Epidermal melanocyte (primary cell): Measurements from ENCODE around the gene COX6B2.
A peak's percentile ranks its signal among the peaks of the same experiment; 100 is the strongest.

Experiments used
- DNase-seq: peaks from one replicate; pipeline ENCODE4 v3.0.0; 2011; ENCODE audit warnings: low spot score; ENCODE audit not compliant: insufficient read length

The COX6B2 gene

GRCh38 chr19:55383279-55384130 is 29.0 kb upstream of the COX6B2 start:
- peak; percentile 68 for DNase-seq

DNA sequence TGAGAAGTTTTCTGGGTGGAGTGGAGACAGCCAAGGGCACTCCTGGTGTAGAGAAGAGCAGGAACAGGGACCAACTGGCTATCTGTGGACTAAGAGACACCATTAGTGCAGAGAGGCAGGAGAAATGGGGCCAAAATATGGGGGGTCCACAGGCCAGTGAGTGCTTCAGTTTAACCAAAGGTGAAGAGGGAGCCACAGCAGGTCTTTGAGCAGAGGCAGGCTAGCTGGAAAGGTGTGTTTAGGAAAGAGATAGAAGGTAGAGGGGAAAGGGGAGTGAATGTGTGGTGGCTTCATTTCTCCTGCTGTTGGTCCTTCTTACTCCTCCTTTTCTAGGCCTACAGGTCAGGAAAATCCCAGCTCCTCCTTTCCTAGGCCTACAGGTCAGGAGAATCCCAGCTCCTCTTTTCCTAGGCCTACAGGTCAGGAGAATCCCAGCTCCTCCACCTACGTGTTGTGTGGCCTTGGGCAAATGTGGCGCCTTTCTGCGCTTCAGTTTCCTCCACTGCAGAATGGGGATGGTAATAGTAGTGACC is 28.1 kb upstream of the COX6B2 start:
- no peak for DNase-seq

GRCh38 chr19:55382013-55382412 is 27.5 kb upstream of the COX6B2 start:
- no peak for DNase-seq

- DNase-seq: no peak
These were observed 24.7 kb upstream of the COX6B2 start for GRCh38 chr19:55379174-55379573.

DNA sequence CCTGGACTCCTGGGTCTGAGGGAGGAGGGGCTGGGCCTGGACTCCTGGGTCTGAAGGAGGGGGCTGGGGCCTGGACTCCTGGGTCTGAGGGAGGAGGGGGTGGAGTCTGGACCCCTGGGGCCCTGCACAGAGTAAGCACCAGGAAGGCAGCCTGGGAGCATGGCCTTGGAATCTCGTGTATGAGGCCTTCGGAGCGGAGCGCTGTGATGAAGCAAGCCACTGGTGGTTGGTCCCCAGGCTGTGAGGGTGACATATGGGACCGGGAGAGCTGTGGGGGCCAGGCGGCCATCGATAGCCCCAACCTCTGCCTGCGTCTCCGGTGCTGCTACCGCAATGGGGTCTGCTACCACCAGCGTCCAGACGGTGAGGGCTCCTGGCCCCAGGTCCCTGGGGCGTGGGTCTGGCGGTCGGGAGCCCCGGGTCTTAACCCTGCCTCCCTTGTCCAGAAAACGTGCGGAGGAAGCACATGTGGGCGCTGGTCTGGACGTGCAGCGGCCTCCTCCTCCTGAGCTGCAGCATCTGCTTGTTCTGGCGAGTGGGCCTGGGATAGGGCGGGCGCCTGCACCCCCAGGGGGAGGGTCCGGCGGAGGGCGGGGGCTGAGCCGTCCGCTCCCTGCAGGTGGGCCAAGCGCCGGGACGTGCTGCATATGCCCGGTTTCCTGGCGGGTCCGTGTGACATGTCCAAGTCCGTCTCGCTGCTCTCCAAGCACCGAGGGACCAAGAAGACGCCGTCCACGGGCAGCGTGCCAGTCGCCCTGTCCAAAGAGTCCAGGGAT is 23.0 kb upstream of the COX6B2 start:
- no peak for DNase-seq

DNA sequence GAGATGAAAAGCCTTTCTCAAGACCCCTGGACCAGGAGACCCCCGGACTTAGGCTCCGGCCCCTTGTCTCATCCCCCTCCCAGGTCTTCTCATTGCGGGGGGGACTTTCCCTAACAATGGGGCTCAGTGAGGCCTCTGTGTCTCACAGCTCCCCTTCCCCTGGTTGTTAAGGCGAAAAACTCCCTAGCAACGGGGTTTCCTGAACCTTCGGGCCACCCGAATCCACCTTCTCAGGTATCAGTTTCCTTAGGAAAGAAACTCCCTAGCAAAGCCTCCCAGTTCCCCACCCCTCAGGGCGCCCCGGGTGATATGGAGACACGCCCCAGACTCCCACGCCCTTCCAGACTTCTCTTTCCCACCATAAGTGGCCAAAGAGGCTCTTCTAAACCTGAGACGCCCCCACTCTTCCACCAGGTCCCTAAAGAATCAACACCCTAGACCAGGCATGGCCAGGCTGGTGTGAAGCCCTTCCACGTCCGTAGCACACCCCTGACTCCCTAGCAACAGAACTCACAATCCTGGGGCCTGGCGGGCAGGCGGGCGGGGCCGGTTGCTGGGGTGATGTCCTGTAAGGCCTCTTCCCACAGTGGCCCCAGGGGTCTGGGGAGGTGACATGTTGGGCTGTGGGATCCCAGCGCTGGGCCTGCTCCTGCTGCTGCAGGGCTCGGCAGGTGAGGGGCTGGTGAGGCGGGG is 21.9 kb upstream of the COX6B2 start, which contains the start of gene TMEM190:
Gene TMEM190, plus strand, starts transcription at position 586 of the 693 bp plus-strand sequence. Its CDS starts 28 bp downstream, at position 614.
- DNase-seq: no peak

DNA sequence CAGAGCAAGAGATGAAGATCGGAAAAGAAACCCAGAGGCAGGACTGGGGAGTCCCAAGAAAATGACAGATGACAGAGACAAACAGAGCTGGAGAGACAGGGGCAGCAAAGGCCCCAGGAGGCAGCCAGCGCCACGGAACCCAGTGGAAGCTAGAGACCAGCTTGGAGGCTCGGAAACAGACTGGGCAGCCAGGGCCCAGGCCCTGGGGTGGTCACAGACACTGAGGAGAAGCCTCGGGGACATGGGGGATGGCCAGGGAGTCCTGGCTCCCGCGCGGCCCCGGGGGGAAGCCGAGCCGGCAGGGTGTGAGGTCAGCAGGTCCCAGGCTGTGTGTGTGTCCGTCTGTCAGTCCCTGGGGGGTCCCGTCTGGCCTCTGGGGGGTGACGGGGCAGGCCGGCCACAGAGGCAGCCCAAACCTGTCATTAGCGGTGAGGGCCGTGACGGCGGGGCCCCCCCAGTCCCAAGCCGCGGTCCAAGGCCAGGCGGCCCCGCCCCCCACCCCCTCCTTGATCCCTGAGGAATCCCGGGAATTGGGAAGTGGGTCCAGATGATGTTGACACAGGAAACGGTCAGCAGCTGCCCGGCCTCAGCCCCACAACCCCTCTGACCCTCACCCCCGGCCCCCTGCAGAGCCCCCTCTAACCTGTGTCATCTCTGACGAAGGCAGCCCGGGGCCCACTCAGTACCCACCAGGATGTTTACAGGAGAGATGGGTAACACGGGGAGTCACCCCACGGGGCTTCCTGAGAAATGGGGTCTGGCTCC is 19.7 kb upstream of the COX6B2 start:
- no peak for DNase-seq

DNA sequence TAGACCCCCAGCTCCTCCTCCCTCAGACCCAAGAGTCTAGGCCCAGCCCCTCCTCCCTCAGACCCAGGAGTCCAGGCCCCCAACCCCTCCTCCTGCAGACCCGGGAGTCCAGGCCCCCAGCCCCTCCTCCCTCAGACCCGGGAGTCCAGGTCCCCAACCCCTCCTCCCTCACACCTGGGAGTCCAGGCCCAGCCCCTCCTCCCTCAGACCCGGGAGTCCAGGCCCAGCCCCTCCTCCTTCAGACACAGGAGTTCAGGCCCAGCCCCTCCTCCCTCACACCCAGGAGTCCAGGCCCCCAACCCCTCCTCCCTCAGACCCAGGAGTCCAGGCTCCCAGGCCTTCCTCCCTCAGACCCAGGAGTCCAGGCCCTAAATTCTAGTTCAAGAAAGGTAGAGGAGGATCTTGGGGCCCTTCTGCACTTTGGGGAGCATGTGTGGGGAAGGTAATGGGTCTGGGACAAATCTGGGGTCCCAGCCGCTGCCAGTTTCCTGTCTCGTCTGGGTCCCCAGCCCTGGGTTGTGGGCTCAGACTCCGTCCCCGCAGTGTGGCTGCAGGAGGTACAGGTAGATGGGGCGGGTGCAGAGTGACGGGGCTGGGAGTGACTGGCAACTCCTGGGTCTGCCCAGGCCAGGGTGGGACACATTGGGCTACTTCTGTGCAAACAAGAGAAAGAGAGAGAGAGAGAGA is 18.9 kb upstream of the COX6B2 start:
- DNase-seq: no peak

DNA sequence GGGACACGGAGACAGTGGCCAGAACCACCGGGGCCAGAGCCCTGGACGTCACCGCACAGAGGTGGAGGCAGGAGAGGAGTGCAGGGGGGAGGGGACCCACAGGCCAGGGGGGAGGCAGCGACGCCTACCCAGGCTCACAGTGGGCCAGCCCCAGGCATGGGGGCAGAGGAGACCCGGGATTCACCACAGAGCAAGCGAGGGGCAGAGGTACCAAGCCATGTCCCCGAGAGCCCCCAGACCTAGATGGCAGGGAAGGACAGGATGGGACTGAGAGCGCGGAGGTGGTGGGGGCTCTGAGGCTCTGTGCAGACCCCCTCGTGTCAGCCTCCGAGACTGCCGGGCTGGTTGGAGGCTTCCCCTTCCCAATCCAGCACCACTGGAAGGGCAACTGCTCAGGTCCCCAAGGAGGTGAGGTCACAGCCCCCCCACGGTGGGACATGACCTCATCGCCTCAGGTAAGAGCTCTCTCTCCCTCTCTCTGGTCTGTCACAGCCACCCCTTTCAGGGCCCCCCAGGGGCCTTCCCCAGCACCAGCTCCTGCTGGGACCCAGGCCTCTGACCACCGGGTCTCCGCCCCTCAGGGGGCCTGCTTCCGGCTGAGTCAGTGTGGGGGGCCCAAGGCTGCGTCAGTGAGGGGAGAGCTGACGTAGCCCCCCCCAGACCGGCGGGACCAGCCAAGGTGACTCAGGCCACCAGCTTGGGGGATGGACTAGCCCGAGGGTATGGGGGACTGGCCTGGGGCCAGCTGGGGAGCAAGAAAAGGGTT is 18.0 kb upstream of the COX6B2 start:
- no peak for DNase-seq

DNA sequence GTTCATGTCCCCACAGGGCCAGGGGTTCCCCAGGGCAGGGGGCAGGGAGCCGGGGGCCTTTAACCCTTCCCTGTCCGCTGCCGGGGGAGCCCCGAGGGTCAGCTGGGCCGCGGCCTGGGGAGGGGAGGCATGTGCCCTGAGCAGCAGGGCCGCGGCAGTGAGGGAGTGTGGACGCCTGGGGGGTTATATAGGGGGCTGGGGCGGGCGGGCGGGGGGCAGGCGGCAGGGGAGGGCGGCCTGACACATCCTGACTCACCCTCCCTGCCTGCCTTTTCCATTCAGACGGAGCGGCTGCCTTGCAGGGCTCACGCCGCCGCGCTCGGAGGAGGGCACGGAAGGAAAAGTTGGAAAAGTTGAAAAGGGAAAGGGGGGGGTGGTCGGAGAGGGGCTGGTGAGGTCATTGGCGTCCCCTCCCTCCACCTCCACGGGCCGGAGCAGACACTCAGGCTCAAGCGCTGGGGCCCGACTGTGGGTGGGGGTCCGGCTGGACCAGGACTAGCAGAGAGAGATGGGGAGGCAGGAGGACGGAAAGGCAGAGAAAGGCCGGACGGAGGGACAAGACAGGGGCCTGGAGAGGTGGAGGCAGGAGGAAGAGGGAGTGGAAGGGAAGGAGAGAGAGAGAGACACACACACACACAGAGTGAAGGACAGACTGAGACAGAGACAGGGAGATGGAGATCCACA is 15.9 kb upstream of the COX6B2 start, which contains the start of gene IL11:
Gene IL11, minus strand, starts transcription at position 159 of the 684 bp plus-strand sequence. Its CDS starts 153 bp downstream, at position 6.
- no peak for DNase-seq

GRCh38 chr19:55369653-55370304 is 15.3 kb upstream of the COX6B2 start:
- DNase-seq: peak; percentile 96

GRCh38 chr19:55368701-55369563 is 14.4 kb upstream of the COX6B2 start:
- no peak for DNase-seq

- DNase-seq: no peak
These were observed 13.6 kb upstream of the COX6B2 start for GRCh38 chr19:55368106-55368505.

DNA sequence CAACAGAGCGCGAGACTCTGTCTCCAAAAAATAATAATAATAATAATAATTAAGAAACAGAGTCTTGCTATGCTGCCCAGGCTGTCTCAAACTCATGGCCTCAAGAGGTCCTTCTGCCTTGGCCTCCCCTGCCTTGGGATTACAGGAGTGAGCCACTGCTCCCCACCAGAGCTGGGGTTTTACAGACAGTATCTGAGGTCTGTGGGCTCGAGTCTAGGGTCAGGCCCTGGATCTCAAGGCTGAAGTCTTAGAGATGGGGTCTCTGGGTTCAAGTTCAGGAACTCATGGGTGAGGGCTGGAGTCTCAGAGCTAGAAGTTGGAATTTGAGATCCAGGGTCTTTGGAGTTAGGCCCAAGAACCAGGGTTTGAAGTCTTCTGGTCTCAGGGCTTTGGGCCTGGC is 12.3 kb upstream of the COX6B2 start:
- no peak for DNase-seq

DNA sequence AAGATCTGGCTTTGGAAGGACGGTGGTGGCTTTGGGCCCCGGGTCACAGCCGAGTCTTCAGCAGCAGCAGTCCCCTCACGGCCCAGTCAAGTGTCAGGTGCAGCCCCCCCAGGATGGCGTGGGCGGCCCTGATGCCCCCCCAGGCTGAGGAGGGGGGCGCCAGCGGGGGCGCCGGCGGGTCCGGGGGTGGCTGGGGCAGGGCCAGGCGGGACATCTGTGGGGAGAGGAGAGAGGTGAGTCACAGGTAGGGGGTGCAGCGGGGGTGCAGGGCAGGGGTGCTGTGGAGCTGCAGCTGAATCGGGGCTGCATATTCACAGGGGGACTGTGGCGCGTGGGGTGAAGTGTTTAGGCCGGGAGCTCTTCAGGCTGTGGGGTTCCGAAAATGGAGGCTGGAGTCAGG is 11.4 kb upstream of the COX6B2 start:
- no peak for DNase-seq

GRCh38 chr19:55365245-55365644 is 10.7 kb upstream of the COX6B2 start:
- no peak for DNase-seq

DNA sequence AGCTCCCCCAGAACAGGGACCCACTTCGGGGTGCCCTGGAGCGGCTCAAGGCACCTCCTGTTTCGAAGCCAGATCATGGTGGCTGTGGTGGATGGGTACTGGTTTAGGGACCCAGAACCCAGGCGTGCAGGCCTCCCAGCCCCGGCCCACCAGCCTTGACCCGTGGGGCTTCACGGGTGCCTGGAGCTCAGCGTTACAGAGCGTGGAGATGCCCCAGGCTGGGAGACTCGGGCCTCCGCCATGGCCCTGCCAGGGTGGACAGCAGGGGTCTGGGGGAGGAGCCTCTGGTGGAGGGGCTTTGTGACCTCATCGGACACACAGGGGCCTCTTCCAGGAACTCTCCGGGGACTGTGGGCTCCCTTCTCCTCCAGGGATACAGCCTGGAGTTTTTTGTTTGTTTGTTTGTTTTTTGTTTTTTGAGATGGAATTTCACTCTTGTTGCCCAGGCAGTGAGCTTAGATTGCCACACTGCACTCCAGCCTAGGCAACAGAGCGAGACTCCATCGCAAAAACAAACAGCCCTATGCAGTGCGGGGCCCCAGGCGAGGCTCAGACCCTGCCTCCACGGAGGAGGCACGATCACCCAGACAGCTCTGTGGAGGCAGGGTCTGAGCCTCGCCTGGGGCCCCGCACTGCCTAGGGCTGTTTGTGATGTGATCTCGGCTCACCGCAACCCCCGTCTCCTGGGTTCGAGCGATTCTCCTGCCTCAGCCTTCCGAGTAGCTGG is 8.6 kb upstream of the COX6B2 start, which contains the start of gene GARIN5B:
Gene GARIN5B, minus strand, starts transcription at position 271 of the 727 bp plus-strand sequence. Its CDS starts 194 bp downstream, at position 77.
- DNase-seq: no peak
